HCT116 (cell line): ENCODE results near the gene ZNF619. TPM values are rescaled to one million over a fixed set of nuclear protein-coding genes. Genes with fewer than 3 reads are reported as not detected.

ENCODE experiments used
- CEBPB ChIP-seq: IDR thresholded peaks from 2 replicates; pipeline ENCODE4 v1.6.1; 2012; ENCODE audit warnings: low read depth
- JUND ChIP-seq: IDR thresholded peaks from 2 replicates; pipeline ENCODE4 v1.6.1; 2012
- REST ChIP-seq: IDR thresholded peaks from 2 replicates; pipeline ENCODE4 v1.6.1; 2012; ENCODE audit warnings: low read depth
- ZBTB33 ChIP-seq: IDR thresholded peaks from 2 replicates; pipeline ENCODE4 v1.6.1; 2011; ENCODE audit warnings: mild to moderate bottlenecking, low read length, moderate library complexity; ENCODE audit not compliant: insufficient replicate concordance; ENCODE audit errors: extremely low read depth
- total RNA-seq: library from RNA; stranded (reverse); gene quantifications from one replicate; pipeline ENCODE4 v1.2.1, GENCODE V29; 2021; ENCODE audit not compliant: unreplicated experiment

Gene ZNF619
- total RNA-seq, 1 experiment from 2014 or later, result 7.3 TPM

DNA sequence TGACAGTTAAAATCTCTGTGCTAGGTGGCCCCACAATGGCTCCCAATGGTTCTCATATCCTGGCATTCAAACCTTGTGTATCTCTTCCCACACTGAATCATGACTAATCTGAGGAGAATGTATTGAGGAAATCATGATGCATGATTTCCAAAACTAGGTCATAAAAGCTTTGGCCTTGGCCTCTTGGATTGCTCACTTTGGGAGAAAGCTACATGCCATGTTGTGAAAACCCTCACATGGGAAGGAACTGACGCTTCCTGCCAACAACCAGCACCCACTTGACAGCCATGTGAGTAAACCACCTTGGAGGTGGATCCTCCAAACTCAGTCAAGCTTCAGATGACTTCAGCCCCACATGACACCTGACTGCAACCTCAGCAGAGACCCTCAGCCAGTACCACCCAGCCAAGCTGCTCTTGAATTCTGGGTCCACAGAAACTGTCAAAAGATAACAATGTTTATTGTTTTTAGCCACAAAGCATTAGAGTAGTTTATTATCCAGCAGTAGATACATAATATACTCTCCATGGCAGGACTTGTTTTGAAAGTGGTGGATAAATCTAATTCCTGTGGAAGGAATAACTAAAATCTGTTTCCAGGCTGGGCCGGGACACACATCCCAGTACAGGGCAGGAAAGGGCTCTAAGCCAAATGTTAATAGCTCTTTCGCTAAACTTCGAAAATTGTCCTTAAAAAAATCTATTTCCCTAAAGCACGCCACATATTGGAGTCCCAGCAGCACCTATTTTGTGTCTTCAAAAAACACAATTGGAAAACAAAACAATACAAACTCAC lies 27.9 kb downstream of the ZNF619 start (continued):
- TF ChIP-seq ZBTB33, result no peak
- no peak for TF ChIP-seq REST
- TF ChIP-seq CEBPB, result peak; percentile 67
- TF ChIP-seq JUND, result peak; percentile 89
